ENCODE results near the gene FBXO33. TPM values are rescaled to one million over a fixed set of nuclear protein-coding genes. Genes with fewer than 3 reads are reported as not detected.
A peak's percentile ranks its signal among the peaks of the same experiment; 100 is the strongest.

The FBXO33 gene, protein sequence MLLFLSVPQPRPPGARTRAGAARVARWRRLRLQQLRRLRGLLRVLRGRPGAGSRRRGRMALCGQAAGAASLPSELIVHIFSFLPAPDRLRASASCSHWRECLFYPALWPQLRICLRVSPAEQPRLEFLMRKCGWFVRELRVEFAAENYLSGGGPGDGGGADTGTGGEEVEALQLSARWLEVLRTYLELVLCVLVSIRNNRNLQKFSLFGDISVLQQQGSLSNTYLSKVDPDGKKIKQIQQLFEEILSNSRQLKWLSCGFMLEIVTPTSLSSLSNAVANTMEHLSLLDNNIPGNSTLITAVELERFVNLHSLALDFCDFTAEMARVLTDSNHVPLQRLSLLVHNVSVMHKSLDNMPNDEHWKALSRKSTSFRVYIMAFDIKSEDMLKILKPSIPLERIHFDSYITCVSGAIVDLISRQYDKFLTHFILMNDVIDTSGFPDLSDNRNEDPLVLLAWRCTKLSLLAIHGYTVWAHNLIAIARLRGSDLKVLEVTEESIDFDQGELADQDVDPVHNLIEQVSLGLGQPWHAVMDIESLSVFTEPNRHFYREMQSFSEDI
- total RNA-seq: 10 to 100 TPM; 16.8 to 18.6 TPM

GRCh38 chr14:39432179-39432618 lies at the start of gene FBXO33:
FBXO33 (minus strand) TSS chr14:39432433; CDS start chr14:39432162, 271 bp downstream.
- ChIA-PET POLR2A (interaction anchor here (0.6 to 2.2 kb wide), 19 partner anchors 10 to 335 kb away, joined by 3 to 11 read pairs (median 5); partner anchors contain the start of genes PNN and TRAPPC6B), CTCF (interaction anchor here (0.6 to 2.7 kb wide), 11 partner anchors 10 to 609 kb away, joined by 3 to 11 read pairs (median 5); no protein-coding TSS in a partner anchor)
- intact Hi-C loops (cut with micrococcal nuclease): loop anchor here (5.0 kb wide), 2 partner anchors 165 to 320 kb away; partner anchors contain the start of gene GEMIN2
- Mint-ChIP-seq H3K27ac (peak within 1 kb of the TSS; percentile 100), H3K4me3 (peak within 1 kb of the TSS; percentile 98), H3K36me3 (ENCODE audit: low read depth) (peaks cover 5% of the 10 kb centered on the region), H3K4me1 (ENCODE audit: low read depth) (peaks cover 28% of the 10 kb centered on the region), H3K27me3 (no peaks in the 10 kb centered on the region), H3K9me3 (no peaks in the 10 kb centered on the region)
- DNase-seq (peak; percentile 96), ATAC-seq (peak; percentile 85)
- TF ChIP-seq, protein P1, sequence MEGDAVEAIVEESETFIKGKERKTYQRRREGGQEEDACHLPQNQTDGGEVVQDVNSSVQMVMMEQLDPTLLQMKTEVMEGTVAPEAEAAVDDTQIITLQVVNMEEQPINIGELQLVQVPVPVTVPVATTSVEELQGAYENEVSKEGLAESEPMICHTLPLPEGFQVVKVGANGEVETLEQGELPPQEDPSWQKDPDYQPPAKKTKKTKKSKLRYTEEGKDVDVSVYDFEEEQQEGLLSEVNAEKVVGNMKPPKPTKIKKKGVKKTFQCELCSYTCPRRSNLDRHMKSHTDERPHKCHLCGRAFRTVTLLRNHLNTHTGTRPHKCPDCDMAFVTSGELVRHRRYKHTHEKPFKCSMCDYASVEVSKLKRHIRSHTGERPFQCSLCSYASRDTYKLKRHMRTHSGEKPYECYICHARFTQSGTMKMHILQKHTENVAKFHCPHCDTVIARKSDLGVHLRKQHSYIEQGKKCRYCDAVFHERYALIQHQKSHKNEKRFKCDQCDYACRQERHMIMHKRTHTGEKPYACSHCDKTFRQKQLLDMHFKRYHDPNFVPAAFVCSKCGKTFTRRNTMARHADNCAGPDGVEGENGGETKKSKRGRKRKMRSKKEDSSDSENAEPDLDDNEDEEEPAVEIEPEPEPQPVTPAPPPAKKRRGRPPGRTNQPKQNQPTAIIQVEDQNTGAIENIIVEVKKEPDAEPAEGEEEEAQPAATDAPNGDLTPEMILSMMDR (IDR thresholded peaks at IDR 0.05): no peak

DNA sequence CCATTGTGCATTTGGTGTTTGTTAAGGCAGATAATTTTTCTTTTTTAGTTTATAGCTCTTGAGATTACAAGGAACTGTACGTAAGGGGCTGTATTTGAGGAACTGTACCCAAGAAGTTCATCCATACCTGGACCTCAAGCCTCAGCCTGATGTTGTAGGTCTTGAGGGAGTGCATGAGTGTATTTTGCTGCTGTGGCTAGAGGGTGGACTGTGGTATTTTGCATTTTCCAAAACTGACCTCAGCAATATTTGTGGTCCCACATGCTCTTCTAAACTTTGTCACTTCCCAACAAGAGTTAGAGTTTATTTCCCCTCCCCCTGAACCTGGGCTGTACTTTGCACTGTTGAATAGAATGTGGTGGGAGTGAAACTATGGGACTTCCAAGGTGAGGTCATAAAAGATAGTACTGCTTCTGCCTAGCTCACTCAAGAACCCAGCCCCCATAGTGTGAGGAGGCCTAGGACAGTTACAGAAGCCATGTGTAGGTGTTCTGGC lies 42.2 kb upstream of the FBXO33 start:
- POLR2A ChIA-PET: no interaction called here
- intact Hi-C loops (cut with micrococcal nuclease): no loop called here
- peaks cover 4% of the 10 kb centered on the region for H3K9me3 Mint-ChIP-seq
- peak; percentile 51 for DNase-seq
- no peak overlapping the region for H3K4me3 Mint-ChIP-seq
- CTCF ChIA-PET: no interaction called here
- peak; percentile 99 for ATAC-seq
- peaks cover 2% of the 10 kb centered on the region for H3K36me3 Mint-ChIP-seq (ENCODE audit: low read depth)
- peaks cover 1% of the 10 kb centered on the region for H3K27me3 Mint-ChIP-seq
- no peak overlapping the region for H3K27ac Mint-ChIP-seq
- peaks cover 7% of the 10 kb centered on the region for H3K4me1 Mint-ChIP-seq (ENCODE audit: low read depth)
- TF ChIP-seq, protein P1 (IDR thresholded peaks at IDR 0.05): no peak

DNA sequence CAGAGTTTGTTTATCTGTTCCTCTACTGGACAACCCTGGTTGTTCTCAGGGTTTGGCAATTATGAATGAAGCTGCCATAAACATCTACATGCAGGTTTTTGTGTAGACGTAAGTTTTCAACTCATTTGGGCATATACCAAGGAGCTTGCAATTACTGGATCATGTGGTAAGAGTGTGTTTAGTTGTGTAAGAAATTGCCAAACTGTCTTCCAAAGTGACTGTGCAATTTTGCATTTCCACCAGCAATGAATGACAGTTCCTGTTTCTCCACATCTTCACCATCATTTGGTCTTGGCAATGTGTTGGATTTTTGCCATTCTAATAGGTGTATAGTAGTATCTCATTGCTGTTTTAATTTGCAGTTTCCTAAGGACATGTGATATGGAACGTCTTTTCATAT lies 39.8 kb upstream of the FBXO33 start:
- Mint-ChIP-seq H3K36me3 (ENCODE audit: low read depth) (peaks cover 2% of the 10 kb centered on the region), H3K27ac (no peak overlapping the region), H3K27me3 (peaks cover 3% of the 10 kb centered on the region), H3K4me1 (ENCODE audit: low read depth) (peaks cover 7% of the 10 kb centered on the region), H3K9me3 (no peaks in the 10 kb centered on the region), H3K4me3 (no peak overlapping the region)
- intact Hi-C loops (cut with micrococcal nuclease): no loop called here
- TF ChIP-seq, protein P1 (IDR thresholded peaks at IDR 0.05): no peak
- ChIA-PET POLR2A (no interaction called here), CTCF (interaction anchor here (0.6 to 1.5 kb wide), 2 partner anchors 19 to 101 kb away, joined by 3 to 5 read pairs; no protein-coding TSS in a partner anchor)
- no peak for ATAC-seq
- no peak for DNase-seq

GRCh38 chr14:39469094-39469710 lies 37.0 kb upstream of the FBXO33 start:
- ChIA-PET POLR2A (no interaction called here), CTCF (interaction anchor here (0.6 to 1.4 kb wide), 7 partner anchors 22 to 238 kb away, joined by 3 to 5 read pairs (median 3); partner anchors contain the start of gene MIA2)
- Mint-ChIP-seq H3K4me1 (ENCODE audit: low read depth) (peaks cover 7% of the 10 kb centered on the region), H3K36me3 (ENCODE audit: low read depth) (peaks cover 2% of the 10 kb centered on the region), H3K27ac (no peak overlapping the region), H3K4me3 (no peak overlapping the region), H3K27me3 (peaks cover 14% of the 10 kb centered on the region), H3K9me3 (no peaks in the 10 kb centered on the region)
- ATAC-seq: peak; percentile 97
- peak; percentile 78 for DNase-seq
- TF ChIP-seq, protein P1 (IDR thresholded peaks at IDR 0.05): peak; percentile 40
- intact Hi-C loops (cut with micrococcal nuclease): no loop called here
